NB4 (cell line): ENCODE results near the gene SPEG.

ENCODE experiments used
- DNase-seq: peaks from one replicate; pipeline ENCODE4 v3.0.0; 2010; ENCODE audit warnings: low read depth
- H3K4me3 ChIP-seq: one replicate; pipeline ENCODE4 v1.5.1; 2011; ENCODE audit warnings: mild to moderate bottlenecking, low read depth, low read length, moderate library complexity
- CTCF ChIP-seq: IDR thresholded peaks from one replicate; pipeline ENCODE4 v1.5.1; 2012; ENCODE audit warnings: low read depth, low read length
- MAX ChIP-seq: IDR thresholded peaks from 2 replicates; pipeline ENCODE4 v1.6.1; 2011; ENCODE audit warnings: low read depth, low read length
- MYC ChIP-seq: IDR thresholded peaks from 2 replicates; pipeline ENCODE4 v1.6.1; 2011; ENCODE audit warnings: low read depth, low read length
- POLR2A ChIP-seq: IDR thresholded peaks from 2 replicates; pipeline ENCODE4 v1.6.1; 2011; ENCODE audit warnings: mild to moderate bottlenecking; ENCODE audit not compliant: insufficient read length; ENCODE audit errors: extremely low read depth

The SPEG gene

GRCh38 chr2:219496247-219496824 is 61.7 kb downstream of the SPEG start:
- TF ChIP-seq MYC (no peak), POLR2A (no peak), MAX (no peak), CTCF (no peak)
- no peak for DNase-seq
- H3K4me3 ChIP-seq: no peak overlapping the region

GRCh38 chr2:219496825-219497494 is 62.3 kb downstream of the SPEG start:
- DNase-seq: no peak
- H3K4me3 ChIP-seq: no peak overlapping the region
- TF ChIP-seq CTCF (no peak), POLR2A (no peak), MAX (no peak), MYC (no peak)

GRCh38 chr2:219497495-219498279 is 63.0 kb downstream of the SPEG start:
- H3K4me3 ChIP-seq: peak overlapping the region; percentile 68
- TF ChIP-seq POLR2A (peak; percentile 21), MAX (peak; percentile 21; the same call in 1 of the 2 replicates), MYC (peak; percentile 35; the same call in 1 of the 2 replicates), CTCF (no peak)
- peak; percentile 76 for DNase-seq

- peak; percentile 99 for DNase-seq
- peak within 1 kb of the TSS; percentile 68 for H3K4me3 ChIP-seq
- TF ChIP-seq POLR2A (peak; percentile 75), MYC (peak; percentile 41; the same call in 1 of the 2 replicates), MAX (peak; percentile 98), CTCF (no peak)
These were observed 63.8 kb downstream of the SPEG start, which contains the start of gene GMPPA for GRCh38 chr2:219498280-219499057. Gene GMPPA (plus strand): TSS chr2:219498891. CDS start chr2:219499976, 1,085 bp downstream.

- peak overlapping the region; percentile 68 for H3K4me3 ChIP-seq
- TF ChIP-seq MAX (no peak), CTCF (no peak), MYC (no peak), POLR2A (no peak)
- DNase-seq: no peak
These were observed 64.3 kb downstream of the SPEG start for GRCh38 chr2:219499058-219499307.
